IMR-90 (cell line): ENCODE data around the gene MARCHF2. TPM values are rescaled to one million over a fixed set of nuclear protein-coding genes. Genes with fewer than 3 reads are reported as not detected.

ENCODE experiments used
- ATAC-seq: fragments of 200-7000 bp; cut with Tn5 transposase; 2 replicates; pipeline ENCODE4 v1.9.1; 2020; ENCODE audit warnings: low read depth, mild to moderate bottlenecking, moderate library complexity
- BruUV-seq: library from RNA; stranded (reverse); fragments of 400-500 nt; replicated peaks from 2 replicates; lab custom pipeline; 2021; lab: Mats Ljungman, UMichigan
- CTCF ChIA-PET: fragments of 300-600 bp; formaldehyde crosslinking; extraction: SDS; loops from one replicate; lab custom pipeline; 2021; ENCODE audit warnings: antibody characterized with exemption; lab: Yijun Ruan, JAX
- POLR2A ChIA-PET: fragments of 300-600 bp; sonication (Branson Sonifier 250); formaldehyde crosslinking; loops from one replicate; lab custom pipeline; 2022; ENCODE audit warnings: antibody characterized with exemption; ENCODE audit not compliant: unreplicated experiment; lab: Charles Lee
- DNase-seq: peaks from one replicate; pipeline ENCODE4 v3.0.0; 2013
- H2AFZ ChIP-seq: replicated peaks from 2 replicates; pipeline ENCODE3; 2013; ENCODE audit warnings: low read length, mild to moderate bottlenecking; ENCODE audit not compliant: poor library complexity
- H2AK5ac ChIP-seq: 2 replicates; pipeline ENCODE4 v1.6.1; 2013; ENCODE audit warnings: low read depth, low read length, inconsistent platforms
- H2AK9ac ChIP-seq: replicated peaks from 2 replicates; pipeline ENCODE3; 2013; ENCODE audit warnings: mild to moderate bottlenecking, low read depth, low read length, moderate library complexity; ENCODE audit not compliant: poor library complexity
- H2BK120ac ChIP-seq: 2 replicates; pipeline ENCODE4 v1.6.1; 2013; ENCODE audit warnings: low read depth, low read length, inconsistent platforms
- H2BK15ac ChIP-seq: 3 replicates; pipeline ENCODE4 v1.6.1; 2013; ENCODE audit warnings: low read depth, low read length, inconsistent platforms
- H2BK20ac ChIP-seq: 2 replicates; pipeline ENCODE4 v1.6.1; 2013; ENCODE audit warnings: low read depth, mild to moderate bottlenecking, inconsistent platforms, low read length, moderate library complexity
- H2BK5ac ChIP-seq: 2 replicates; pipeline ENCODE4 v1.6.1; 2013; ENCODE audit warnings: mild to moderate bottlenecking, low read depth, low read length, inconsistent platforms; ENCODE audit not compliant: poor library complexity, severe bottlenecking
- H3K14ac ChIP-seq: replicated peaks from 2 replicates; pipeline ENCODE4 v1.6.1; 2013; ENCODE audit warnings: low read depth, low read length, inconsistent platforms
- H3K18ac ChIP-seq: 2 replicates; pipeline ENCODE4 v1.6.1; 2013; ENCODE audit warnings: low read depth, low read length, control low read depth
- H3K23ac ChIP-seq: 2 replicates; pipeline ENCODE4 v1.6.1; 2013; ENCODE audit warnings: low read depth, low read length, inconsistent platforms
- H3K27ac ChIP-seq: 2 replicates; pipeline ENCODE4 v1.5.1; 2013; ENCODE audit warnings: mild to moderate bottlenecking, control low read depth, low read length; ENCODE audit not compliant: insufficient read depth
- H3K27me3 ChIP-seq: 2 replicates; pipeline ENCODE4 v1.6.1; 2013; ENCODE audit warnings: low read length; ENCODE audit not compliant: control insufficient read depth, insufficient read depth
- H3K36me3 ChIP-seq: 2 replicates; pipeline ENCODE4 v1.6.1; 2013; ENCODE audit warnings: low read length, mixed read lengths; ENCODE audit not compliant: control insufficient read depth, insufficient read depth
- H3K4ac ChIP-seq: 2 replicates; pipeline ENCODE4 v1.6.1; 2013; ENCODE audit warnings: low read depth, low read length, inconsistent platforms
- H3K4me1 ChIP-seq: 2 replicates; pipeline ENCODE4 v1.6.1; 2013; ENCODE audit warnings: low read length, mixed read lengths; ENCODE audit not compliant: control insufficient read depth, insufficient read depth
- H3K4me2 ChIP-seq: 2 replicates; pipeline ENCODE4 v1.6.1; 2013; ENCODE audit warnings: low read depth, mild to moderate bottlenecking, control low read depth, low read length, moderate library complexity
- H3K4me3 ChIP-seq: 2 replicates; pipeline ENCODE4 v1.5.1; 2013; ENCODE audit warnings: low read depth, mild to moderate bottlenecking, control low read depth, low read length, moderate library complexity; ENCODE audit not compliant: insufficient read depth
- H3K56ac ChIP-seq: 2 replicates; pipeline ENCODE4 v1.6.1; 2013; ENCODE audit warnings: low read length, inconsistent platforms; ENCODE audit not compliant: insufficient read depth; ENCODE audit errors: extremely low read depth
- H3K79me1 ChIP-seq, 2 experiments: 2 replicates each; pipeline ENCODE4 v1.6.1; 2013; ENCODE audit warnings: low read length in 2 of 2, inconsistent platforms in 1 of 2, low read depth in 1 of 2
- H3K9ac ChIP-seq: 2 replicates; pipeline ENCODE4 v1.6.1; 2013; ENCODE audit warnings: low read depth, low read length, control low read depth
- H3K9me1 ChIP-seq: 2 replicates; pipeline ENCODE4 v1.6.1; 2013; ENCODE audit warnings: low read length, inconsistent platforms; ENCODE audit not compliant: insufficient read depth
- H3K9me3 ChIP-seq: 2 replicates; pipeline ENCODE4 v1.6.1; 2013; ENCODE audit warnings: low read length; ENCODE audit not compliant: control insufficient read depth, insufficient read depth
- H4K20me1 ChIP-seq: 2 replicates; pipeline ENCODE4 v1.6.1; 2013; ENCODE audit warnings: low read length, inconsistent platforms; ENCODE audit not compliant: insufficient read depth
- H4K5ac ChIP-seq: 2 replicates; pipeline ENCODE4 v1.6.1; 2013; ENCODE audit warnings: mild to moderate bottlenecking, low read depth, low read length, control low read depth
- H4K8ac ChIP-seq, 2 experiments: 2 replicates each; pipeline ENCODE4 v1.6.1; 2013; ENCODE audit warnings: low read depth in 2 of 2, low read length in 2 of 2, control low read depth in 1 of 2, inconsistent platforms in 1 of 2
- H4K91ac ChIP-seq: 2 replicates; pipeline ENCODE4 v1.6.1; 2013; ENCODE audit warnings: low read depth, low read length, inconsistent platforms; ENCODE audit not compliant: insufficient read depth
- CEBPB ChIP-seq: IDR thresholded peaks from 2 replicates; pipeline ENCODE4 v1.6.1; 2012; ENCODE audit warnings: low read depth, low read length, improper control_type of control experiment
- WGBS, 2 experiments: methylation state at CpG; one replicate each; pipeline versions ENCODE4 v1.1.5 to v1.1.7; 2013; ENCODE audit warnings: missing lambda C conversion rate in 2 of 2; ENCODE audit not compliant: insufficient read length in 1 of 2; ENCODE audit errors: extremely low coverage in 2 of 2; 5-methylcytosine and 5-hydroxymethylcytosine counted together
- dilution Hi-C: fragments of 300-500 bp; cut with HindIII; formaldehyde crosslinking; loops from one replicate; pipeline ENCODE4 v1.14.3; 2018; ENCODE audit warnings: low sequenced_read_pairs; ENCODE audit not compliant: unreplicated experiment
- in situ Hi-C: fragments of 300-500 bp; cut with MboI; formaldehyde crosslinking; loops from 3 replicates; pipeline ENCODE4 v1.14.3; 2019; ENCODE audit warnings: low sequenced_read_pairs, inconsistent platforms, mixed read lengths
- intact Hi-C: fragments of 100-400 bp; cut with micrococcal nuclease; formaldehyde crosslinking; loops from 2 replicates; pipeline ENCODE4 v1.10.0; 2022
- polyA plus RNA-seq, 3 experiments: library from polyadenylated mRNA; depleted of rRNA; stranded (reverse); fragments of >200 nt; gene quantifications; 2 replicates each; pipeline ENCODE4 v1.2.3, GENCODE V29; 2012; ENCODE audit warnings: low replicate concordance in 1 of 3
- total RNA-seq: library from RNA; depleted of rRNA; stranded (reverse); fragments of >200 nt; gene quantifications from 2 replicates; pipeline ENCODE4 v1.2.3, GENCODE V29; 2012

The MARCHF2 gene
- total and polyA plus RNA-seq, 2 of the 4 experiments (the other 2 are of a cell fraction): 33.8 to 58.8 TPM

- H2BK120ac ChIP-seq: no peak overlapping the region
- dilution Hi-C loops (no loop called here), in situ Hi-C loops (no loop called here), intact Hi-C loops (no loop called here)
- no peak overlapping the region for H3K4me2 ChIP-seq
- peaks cover 72% of the 10 kb centered on the region for H4K20me1 ChIP-seq
- no peak overlapping the region for H3K27ac ChIP-seq
- POLR2A ChIA-PET: no interaction called here
- peaks cover 69% of the 10 kb centered on the region for H3K36me3 ChIP-seq
- peaks cover 22 to 80% of the 10 kb centered on the region in 2 experiments for H3K79me1 ChIP-seq
- H4K5ac ChIP-seq: no peak overlapping the region
- BruUV-seq: no TSS peak
- no peaks in the 10 kb centered on the region for H3K9me3 ChIP-seq
- no peak overlapping the region for H2AK9ac ChIP-seq
- no peaks in the 10 kb centered on the region for H3K4me1 ChIP-seq
- H3K18ac ChIP-seq: no peak overlapping the region
- no peak overlapping the region for H3K4ac ChIP-seq
- no peak overlapping the region for H3K9ac ChIP-seq
- H2BK20ac ChIP-seq: no peak overlapping the region
- ATAC-seq: no peak
- no peak for DNase-seq
- CTCF ChIA-PET: no interaction called here
- H3K4me3 ChIP-seq: no peak overlapping the region
- no peak overlapping the region for H4K8ac ChIP-seq
- peaks cover 11% of the 10 kb centered on the region; the same call in 1 of the 2 replicates for H3K9me1 ChIP-seq
- no peaks in the 10 kb centered on the region for H3K27me3 ChIP-seq
- H3K56ac ChIP-seq: no peak overlapping the region
- H2BK15ac ChIP-seq: no peak overlapping the region
- WGBS, 2 experiments: 94% methylated on average over 9 of the region's 18 CpGs; no CpG with 5 or more reads in 1 of the 2 experiments
- no peak overlapping the region for H2AK5ac ChIP-seq
- no peak overlapping the region for H4K91ac ChIP-seq
- H2AFZ ChIP-seq: no peak overlapping the region
- H3K14ac ChIP-seq: no peak overlapping the region
- H3K23ac ChIP-seq: no peak overlapping the region
- no peak for TF ChIP-seq CEBPB
- no peak overlapping the region for H2BK5ac ChIP-seq
Measured at GRCh38 chr19:8484331-8484894, 71.3 kb downstream of the MARCHF2 start.
